ENCODE data around the gene FOXD4L3.
"Not testable (repeated sequence)": the region's sequence is repeated elsewhere in the genome, so short reads cannot be mapped to it uniquely, and the experiment has no call there.

Gene FOXD4L3

GRCh38 chr9:68343242-68343641 lies 40.6 kb downstream of the FOXD4L3 start:
- H3K27ac ChIP-seq (ENCODE audit: insufficient read depth, low read depth, low read length, poor library complexity, severe bottlenecking); H3K36me3 ChIP-seq (ENCODE audit: control insufficient read depth, insufficient read depth, low read length); H3K9me3 ChIP-seq (ENCODE audit: control insufficient read depth, low read length); H3K4me3 ChIP-seq (ENCODE audit: insufficient read depth, low read depth, low read length); H3K4me1 ChIP-seq (ENCODE audit: control insufficient read depth, insufficient read depth, low read length): not testable (repeated sequence)
- 68 to 87% methylated on average over 2 of the region's 4 CpGs for WGBS, 2 experiments
- H3K27me3 ChIP-seq (ENCODE audit: control insufficient read depth, insufficient read depth, low read length, poor library complexity, severe bottlenecking), result peaks cover 28% of the 10 kb centered on the region

GRCh38 chr9:68343992-68344391 lies 41.3 kb downstream of the FOXD4L3 start:
- not testable (repeated sequence) for H3K27ac ChIP-seq (ENCODE audit: insufficient read depth, low read depth, low read length, poor library complexity, severe bottlenecking); H3K4me3 ChIP-seq (ENCODE audit: insufficient read depth, low read depth, low read length); H3K9me3 ChIP-seq (ENCODE audit: control insufficient read depth, low read length); H3K36me3 ChIP-seq (ENCODE audit: control insufficient read depth, insufficient read depth, low read length); H3K4me1 ChIP-seq (ENCODE audit: control insufficient read depth, insufficient read depth, low read length)
- 67 to 84% methylated on average over 2 to 3 of the region's 4 CpGs for WGBS, 2 experiments
- H3K27me3 ChIP-seq (ENCODE audit: control insufficient read depth, insufficient read depth, low read length, poor library complexity, severe bottlenecking), result peaks cover 34% of the 10 kb centered on the region

DNA sequence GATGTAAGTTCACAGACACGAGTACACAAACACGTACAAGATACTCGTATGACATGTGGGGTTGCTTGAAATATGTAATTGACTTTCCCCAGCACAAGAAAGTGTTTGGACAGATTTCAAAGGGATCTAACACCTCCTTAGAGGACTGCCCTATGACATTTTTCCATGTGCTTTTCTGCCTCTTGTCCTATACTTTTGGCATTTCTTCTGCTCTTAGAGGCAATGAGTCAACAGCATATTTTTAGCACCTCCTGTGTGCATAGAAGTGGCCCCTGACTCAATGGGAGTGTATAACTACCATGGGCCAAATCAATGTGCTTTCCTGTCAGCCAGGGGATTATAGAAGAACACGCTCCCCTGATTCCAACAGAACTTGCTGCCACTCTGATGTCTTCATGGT lies 49.0 kb downstream of the FOXD4L3 start:
- not testable (repeated sequence) for H3K4me3 ChIP-seq (ENCODE audit: insufficient read depth, low read depth, low read length); H3K27ac ChIP-seq (ENCODE audit: insufficient read depth, low read depth, low read length, poor library complexity, severe bottlenecking); H3K4me1 ChIP-seq (ENCODE audit: control insufficient read depth, insufficient read depth, low read length); H3K36me3 ChIP-seq (ENCODE audit: control insufficient read depth, insufficient read depth, low read length); H3K9me3 ChIP-seq (ENCODE audit: control insufficient read depth, low read length)
- 69 to 82% methylated on average over 4 of the region's 4 CpGs for WGBS, 2 experiments
- H3K27me3 ChIP-seq (ENCODE audit: control insufficient read depth, insufficient read depth, low read length, poor library complexity, severe bottlenecking), result peaks cover 61% of the 10 kb centered on the region
